ENCODE data around the gene ACAA1.

DNA sequence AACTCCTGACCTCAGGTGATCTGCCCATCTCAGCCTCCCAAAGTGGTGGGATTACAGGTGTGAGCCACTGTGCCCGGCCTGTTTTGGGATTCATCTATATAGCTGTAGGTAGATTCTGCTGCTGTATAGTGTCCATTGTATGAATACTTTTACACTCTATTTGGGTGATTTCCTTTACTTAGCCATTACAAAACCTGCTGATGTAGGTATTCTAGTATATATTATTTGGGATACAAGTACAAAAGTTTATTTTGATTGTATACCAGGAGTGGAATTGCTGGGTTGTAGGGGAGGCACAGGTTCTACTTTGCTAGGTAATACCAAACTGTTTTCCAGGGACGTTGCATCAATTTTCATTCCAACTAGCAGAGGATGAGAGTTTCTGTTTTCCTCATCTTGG lies 18.9 kb upstream of the ACAA1 start:
- TF ChIP-seq, protein P1, sequence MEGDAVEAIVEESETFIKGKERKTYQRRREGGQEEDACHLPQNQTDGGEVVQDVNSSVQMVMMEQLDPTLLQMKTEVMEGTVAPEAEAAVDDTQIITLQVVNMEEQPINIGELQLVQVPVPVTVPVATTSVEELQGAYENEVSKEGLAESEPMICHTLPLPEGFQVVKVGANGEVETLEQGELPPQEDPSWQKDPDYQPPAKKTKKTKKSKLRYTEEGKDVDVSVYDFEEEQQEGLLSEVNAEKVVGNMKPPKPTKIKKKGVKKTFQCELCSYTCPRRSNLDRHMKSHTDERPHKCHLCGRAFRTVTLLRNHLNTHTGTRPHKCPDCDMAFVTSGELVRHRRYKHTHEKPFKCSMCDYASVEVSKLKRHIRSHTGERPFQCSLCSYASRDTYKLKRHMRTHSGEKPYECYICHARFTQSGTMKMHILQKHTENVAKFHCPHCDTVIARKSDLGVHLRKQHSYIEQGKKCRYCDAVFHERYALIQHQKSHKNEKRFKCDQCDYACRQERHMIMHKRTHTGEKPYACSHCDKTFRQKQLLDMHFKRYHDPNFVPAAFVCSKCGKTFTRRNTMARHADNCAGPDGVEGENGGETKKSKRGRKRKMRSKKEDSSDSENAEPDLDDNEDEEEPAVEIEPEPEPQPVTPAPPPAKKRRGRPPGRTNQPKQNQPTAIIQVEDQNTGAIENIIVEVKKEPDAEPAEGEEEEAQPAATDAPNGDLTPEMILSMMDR (IDR thresholded peaks at IDR 0.05) = no peak
- TF ChIP-seq ZFX (IDR thresholded peaks at IDR 0.05; ENCODE audit: borderline replicate concordance) = no peak
